ENCODE results near the gene ENAH. TPM values are rescaled to one million over a fixed set of nuclear protein-coding genes. Genes with fewer than 3 reads are reported as not detected.
"Not testable (repeated sequence)": the region's sequence is repeated elsewhere in the genome, so short reads cannot be mapped to it uniquely, and the experiment has no call there.

The ENAH gene
- total RNA-seq, 2 experiments from 2014 or later: not detected

DNA sequence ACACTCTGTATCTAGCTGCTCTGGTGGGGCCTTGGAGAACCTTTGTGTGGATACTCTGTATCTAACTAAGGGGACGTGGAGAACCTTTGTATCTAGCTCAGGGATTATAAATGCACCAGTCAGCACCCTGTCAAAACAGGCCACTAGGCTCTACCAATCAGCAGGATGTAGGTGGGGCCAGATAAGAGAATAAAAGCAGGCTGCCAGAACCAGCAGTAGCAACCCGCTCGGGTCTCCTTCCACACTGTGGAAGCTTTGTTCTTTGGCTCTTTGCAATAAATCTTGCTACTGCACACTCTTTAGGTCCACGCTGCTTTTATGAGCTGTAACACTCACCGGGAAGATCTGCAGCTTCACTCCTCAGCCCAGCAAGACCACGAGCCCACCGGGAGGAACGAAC lies 179.7 kb downstream of the ENAH start:
- not testable (repeated sequence) for H3K9me3 Mint-ChIP-seq; H3K27me3 Mint-ChIP-seq; H3K36me3 Mint-ChIP-seq; ATAC-seq (ENCODE audit: low read depth); DNase-seq
- H3K4me3 Mint-ChIP-seq: peak overlapping the region; percentile 47
- POLR2A ChIA-PET: interaction anchor here (0.8 to 1.4 kb wide), 5 partner anchors 45 to 589 kb away, joined by 3 to 5 read pairs (median 4); partner anchors contain the start of genes H3-3A, SRP9 and TMEM63A
- peaks cover 42% of the 10 kb centered on the region for H3K4me1 Mint-ChIP-seq
- H3K27ac Mint-ChIP-seq: peak overlapping the region; percentile 75

DNA sequence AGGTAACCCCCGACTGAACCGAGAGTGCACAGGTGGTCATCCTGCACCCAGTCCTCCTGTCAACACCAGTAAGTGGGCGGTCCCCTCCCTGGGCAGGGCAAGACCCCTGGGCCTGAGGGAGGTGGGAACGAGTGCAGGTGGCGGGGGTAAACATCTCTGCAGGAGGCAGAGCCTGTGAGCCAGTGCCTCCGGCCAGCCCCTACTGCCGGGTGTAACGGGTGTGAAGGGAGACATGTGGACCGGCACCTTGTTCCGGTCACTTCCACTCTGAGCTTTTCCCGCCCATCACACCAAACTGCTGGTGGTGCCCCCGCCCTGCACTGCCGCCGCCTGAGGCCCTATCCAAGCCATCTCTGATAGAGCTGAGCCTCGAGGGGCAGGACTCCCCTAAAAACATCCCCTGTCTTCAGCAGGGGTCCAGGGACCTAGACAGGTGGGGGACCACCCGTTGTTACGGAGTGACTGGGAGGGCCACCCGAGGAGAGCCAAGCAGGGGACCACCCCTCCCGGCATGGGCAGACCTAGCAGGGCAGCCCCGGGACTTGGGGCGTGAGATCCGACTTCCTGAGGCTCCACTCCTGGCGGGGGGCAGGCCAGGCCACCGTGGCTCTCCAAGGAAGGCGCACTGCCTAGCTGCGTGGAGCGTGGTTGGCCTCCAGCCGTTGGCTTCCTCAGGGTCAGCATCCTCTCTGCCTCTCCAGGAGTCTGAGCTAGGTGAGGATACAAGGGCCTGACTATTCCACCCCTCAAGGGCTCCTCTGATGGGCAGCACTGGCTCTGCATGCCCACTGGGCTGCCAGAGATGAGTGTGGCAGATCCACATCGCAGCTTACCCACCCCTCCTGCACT lies 181.2 kb downstream of the ENAH start:
- Mint-ChIP-seq H3K4me3 (no peak overlapping the region), H3K36me3 (no peaks in the 10 kb centered on the region), H3K27me3 (no peaks in the 10 kb centered on the region), H3K27ac (no peak overlapping the region), H3K4me1 (peaks cover 31% of the 10 kb centered on the region), H3K9me3 (peaks cover 1% of the 10 kb centered on the region)
- DNase-seq: no peak
- no peak for ATAC-seq (ENCODE audit: low read depth)
- POLR2A ChIA-PET: interaction anchor here (0.6 to 12.2 kb wide), 3 partner anchors 26 to 452 kb away, joined by 3 to 226 read pairs (median 6); partner anchors contain the start of gene PYCR2

GRCh38 chr1:225471109-225471452 lies 181.8 kb downstream of the ENAH start:
- DNase-seq (no peak), ATAC-seq (ENCODE audit: low read depth) (no peak)
- Mint-ChIP-seq H3K4me1 (peaks cover 30% of the 10 kb centered on the region), H3K27ac (no peak overlapping the region), H3K4me3 (no peak overlapping the region), H3K36me3 (no peaks in the 10 kb centered on the region), H3K9me3 (peaks cover 1% of the 10 kb centered on the region), H3K27me3 (no peaks in the 10 kb centered on the region)
- POLR2A ChIA-PET: interaction anchor here (12.2 kb wide), 1 partner anchor 25 kb away, joined by 226 read pairs; no protein-coding TSS in a partner anchor

GRCh38 chr1:225470211-225471108 lies 182.5 kb downstream of the ENAH start:
- ATAC-seq (ENCODE audit: low read depth) (no peak), DNase-seq (no peak)
- Mint-ChIP-seq H3K27ac (no peak overlapping the region), H3K4me1 (peaks cover 30% of the 10 kb centered on the region), H3K27me3 (no peaks in the 10 kb centered on the region), H3K9me3 (peaks cover 1% of the 10 kb centered on the region), H3K36me3 (no peaks in the 10 kb centered on the region), H3K4me3 (no peak overlapping the region)
- POLR2A ChIA-PET: interaction anchor here (12.2 kb wide), 1 partner anchor 25 kb away, joined by 226 read pairs; no protein-coding TSS in a partner anchor

DNA sequence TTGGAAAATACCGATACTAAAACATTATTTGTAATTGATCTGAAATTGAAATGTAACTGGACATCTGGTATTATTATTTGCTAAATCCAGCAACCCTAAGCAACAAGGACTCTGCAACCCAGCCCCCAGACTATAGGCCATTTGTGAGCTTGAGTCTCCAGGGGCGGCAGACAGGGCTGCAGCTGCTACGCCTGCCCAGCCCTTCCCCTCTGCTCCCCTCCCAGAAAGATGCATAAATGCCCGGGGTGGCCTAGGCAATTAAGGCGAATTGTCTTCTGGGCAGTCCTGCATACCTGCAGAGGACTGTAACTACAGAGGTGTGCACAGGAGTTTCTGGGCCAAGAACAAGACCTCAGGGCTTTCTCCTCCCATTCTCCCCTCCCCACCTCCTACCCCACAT lies 183.9 kb downstream of the ENAH start:
- H3K4me3 Mint-ChIP-seq: peak overlapping the region; percentile 92
- H3K27ac Mint-ChIP-seq: peak overlapping the region; percentile 97
- no peaks in the 10 kb centered on the region for H3K36me3 Mint-ChIP-seq
- H3K9me3 Mint-ChIP-seq: peaks cover 1% of the 10 kb centered on the region
- H3K27me3 Mint-ChIP-seq: no peaks in the 10 kb centered on the region
- ATAC-seq (ENCODE audit: low read depth): no peak
- DNase-seq: no peak
- peaks cover 29% of the 10 kb centered on the region for H3K4me1 Mint-ChIP-seq
- POLR2A ChIA-PET: interaction anchor here (0.9 to 12.2 kb wide), 12 partner anchors 9 to 594 kb away, joined by 3 to 226 read pairs (median 14); partner anchors contain the start of genes H3-3A, LBR, PYCR2 and SRP9

DNA sequence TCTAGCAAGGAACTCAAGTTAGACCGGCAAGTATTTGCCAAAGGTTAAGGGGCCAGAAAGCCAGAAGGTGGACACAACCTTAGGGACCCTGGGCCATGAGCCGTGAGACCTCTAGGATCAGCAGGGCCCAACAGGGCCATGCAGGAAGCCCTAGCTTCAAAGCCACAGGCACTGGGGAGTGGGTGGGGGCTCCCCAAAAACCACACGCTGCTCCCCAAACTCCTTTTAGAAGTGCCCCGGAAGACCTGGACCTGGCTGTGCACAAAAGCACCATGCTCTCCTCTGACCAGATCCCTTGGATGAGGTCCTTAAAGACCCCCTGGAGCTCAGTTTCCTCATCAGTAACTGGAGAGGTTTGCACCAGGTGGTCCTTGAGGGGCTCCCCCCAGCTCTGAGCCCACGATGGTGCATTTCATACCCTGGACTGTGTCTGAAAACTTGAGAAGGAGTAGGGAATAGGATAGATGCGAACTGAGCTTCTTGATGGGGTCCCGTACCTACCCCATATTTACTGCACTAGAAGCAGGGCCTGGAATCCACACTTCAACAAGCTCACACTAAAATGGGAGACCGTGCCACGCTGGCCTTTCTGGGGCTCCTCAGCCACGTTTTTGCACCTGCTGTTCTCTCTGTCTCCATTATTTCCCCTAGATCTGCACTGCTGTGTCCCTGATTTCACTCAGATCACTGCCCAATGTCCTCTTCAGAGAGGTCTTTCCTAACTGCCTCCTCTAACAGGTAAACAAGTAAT lies 184.5 kb downstream of the ENAH start:
- POLR2A ChIA-PET: interaction anchor here (0.8 to 12.2 kb wide), 22 partner anchors 8 to 594 kb away, joined by 3 to 226 read pairs (median 10); partner anchors contain the start of genes H3-3A, LBR, PYCR2 and SDE2
- Mint-ChIP-seq H3K36me3 (no peaks in the 10 kb centered on the region), H3K27me3 (no peaks in the 10 kb centered on the region), H3K9me3 (peaks cover 1% of the 10 kb centered on the region), H3K4me1 (peaks cover 29% of the 10 kb centered on the region), H3K4me3 (peak overlapping the region; percentile 92), H3K27ac (peak overlapping the region; percentile 97)
- ATAC-seq (ENCODE audit: low read depth) (peak; percentile 13), DNase-seq (no peak)

DNA sequence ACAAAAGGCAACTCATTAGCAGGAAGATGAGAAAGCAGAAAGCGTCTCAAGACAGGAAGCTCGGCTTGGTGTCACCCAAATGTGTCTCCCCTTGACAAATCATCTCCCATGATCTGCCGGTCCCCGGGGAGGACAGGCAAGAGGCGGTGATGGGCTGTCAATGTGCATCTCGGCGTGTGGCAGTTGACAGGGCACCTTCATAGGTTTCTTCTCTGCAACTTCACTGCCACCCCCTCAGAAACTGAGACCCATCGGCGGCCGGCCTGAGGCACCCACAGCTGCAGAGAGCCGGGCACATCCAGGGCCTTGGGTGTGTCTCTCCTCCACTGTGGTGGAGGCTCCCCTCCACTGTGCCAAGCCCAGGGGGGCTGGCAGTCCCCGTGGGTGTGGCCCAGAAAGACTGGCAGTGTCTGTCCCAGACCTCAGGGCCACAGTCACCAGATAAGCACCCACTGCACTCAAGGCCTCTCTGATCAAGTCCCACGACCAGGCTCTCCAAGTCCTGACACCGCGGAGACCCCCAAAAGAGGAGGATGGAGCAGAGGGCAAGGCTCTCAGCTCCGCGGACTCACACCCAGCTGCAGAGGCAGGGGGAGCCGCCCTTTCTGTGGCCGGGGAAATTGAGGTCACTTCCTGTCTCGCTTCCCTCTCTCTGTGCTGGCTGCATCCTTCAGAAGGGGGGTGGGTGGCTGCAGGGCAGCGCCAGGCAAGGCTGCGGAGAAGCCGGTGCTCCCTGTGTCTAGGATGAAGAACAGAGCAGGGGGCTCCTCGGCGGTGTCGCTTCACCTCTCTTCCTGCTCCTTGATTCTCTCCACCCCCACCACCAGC lies 185.5 kb downstream of the ENAH start:
- Mint-ChIP-seq H3K9me3 (no peaks in the 10 kb centered on the region), H3K36me3 (no peaks in the 10 kb centered on the region), H3K27me3 (no peaks in the 10 kb centered on the region), H3K4me3 (peak overlapping the region; percentile 92), H3K4me1 (peaks cover 24% of the 10 kb centered on the region), H3K27ac (peak overlapping the region; percentile 97)
- DNase-seq: peak; percentile 84
- POLR2A ChIA-PET: interaction anchor here (0.6 to 12.2 kb wide), 24 partner anchors 9 to 595 kb away, joined by 3 to 226 read pairs (median 8); partner anchors contain the start of genes H3-3A, LBR, PYCR2 and SDE2
- peak; percentile 87 for ATAC-seq (ENCODE audit: low read depth)

- Mint-ChIP-seq H3K4me1 (peaks cover 24% of the 10 kb centered on the region), H3K9me3 (no peaks in the 10 kb centered on the region), H3K36me3 (no peaks in the 10 kb centered on the region), H3K27me3 (no peaks in the 10 kb centered on the region), H3K27ac (peak overlapping the region; percentile 97), H3K4me3 (peak overlapping the region; percentile 92)
- no peak for ATAC-seq (ENCODE audit: low read depth)
- POLR2A ChIA-PET: interaction anchor here (0.9 to 12.2 kb wide), 14 partner anchors 9 to 596 kb away, joined by 3 to 226 read pairs (median 16); partner anchors contain the start of genes H3-3A, LBR, PYCR2 and SDE2
- DNase-seq: no peak
Observed at GRCh38 chr1:225466848-225467192, 186.1 kb downstream of the ENAH start.

GRCh38 chr1:225465793-225466517 lies 187.0 kb downstream of the ENAH start:
- no peaks in the 10 kb centered on the region for H3K9me3 Mint-ChIP-seq
- POLR2A ChIA-PET: interaction anchor here (2.2 to 12.2 kb wide), 2 partner anchors 20 to 38 kb away, joined by 10 to 226 read pairs; partner anchors contain the start of gene LBR
- peak overlapping the region; percentile 80 for H3K27ac Mint-ChIP-seq
- no peaks in the 10 kb centered on the region for H3K36me3 Mint-ChIP-seq
- peaks cover 27% of the 10 kb centered on the region for H3K4me1 Mint-ChIP-seq
- H3K27me3 Mint-ChIP-seq: no peaks in the 10 kb centered on the region
- no peak overlapping the region for H3K4me3 Mint-ChIP-seq
- DNase-seq (peak; percentile 15), ATAC-seq (ENCODE audit: low read depth) (no peak)

DNA sequence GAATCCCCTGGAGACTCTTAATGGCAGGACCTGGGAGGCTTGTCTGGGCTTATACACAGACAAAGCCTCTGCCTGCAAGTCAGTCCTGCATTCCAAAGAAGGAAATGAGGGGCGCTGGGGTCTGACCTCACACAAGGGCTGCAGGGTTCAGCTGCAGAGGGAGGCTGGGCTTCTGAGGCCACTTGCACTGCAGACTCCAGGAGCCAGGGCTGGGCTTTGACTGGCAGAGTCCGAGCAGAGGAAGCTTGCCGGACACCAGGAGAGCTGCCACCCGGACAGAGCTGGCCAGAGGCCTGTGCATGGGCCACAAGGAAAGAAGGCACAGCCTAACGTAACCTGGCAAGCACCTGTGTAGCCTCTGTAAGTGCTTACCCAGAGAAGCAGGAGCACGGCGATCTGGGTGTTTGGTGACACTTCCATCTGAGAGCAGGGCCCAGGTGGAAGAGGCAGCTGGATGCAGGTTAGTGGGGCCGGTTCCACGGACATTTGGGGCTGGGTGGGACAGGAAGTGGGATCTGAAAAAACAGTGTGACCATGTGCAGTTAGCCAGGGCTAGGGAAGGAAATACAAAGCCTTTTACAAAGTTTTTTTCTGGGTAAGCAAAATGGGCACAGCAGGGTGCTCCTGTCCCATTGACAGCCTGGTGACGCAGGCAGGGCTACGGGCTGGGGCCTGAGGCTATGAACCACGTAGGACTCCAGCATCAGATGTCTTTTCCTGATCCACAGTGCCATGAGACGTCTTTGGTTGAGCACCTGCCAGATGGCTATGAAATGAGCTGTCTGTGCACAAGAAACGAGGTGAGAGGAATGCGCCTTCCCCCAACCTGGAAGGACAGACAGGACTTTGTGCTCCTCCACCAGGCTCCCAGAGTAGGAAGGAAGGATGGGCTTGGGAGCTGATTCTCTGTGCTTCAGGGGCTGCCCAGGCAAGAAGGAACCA lies 187.8 kb downstream of the ENAH start:
- peaks cover 33% of the 10 kb centered on the region for H3K4me1 Mint-ChIP-seq
- POLR2A ChIA-PET: interaction anchor here (2.2 to 12.2 kb wide), 2 partner anchors 19 to 37 kb away, joined by 10 to 226 read pairs; partner anchors contain the start of gene LBR
- ATAC-seq (ENCODE audit: low read depth) (no peak), DNase-seq (no peak)
- peak overlapping the region; percentile 80 for H3K27ac Mint-ChIP-seq
- no peaks in the 10 kb centered on the region for H3K9me3 Mint-ChIP-seq
- no peaks in the 10 kb centered on the region for H3K27me3 Mint-ChIP-seq
- peak overlapping the region; percentile 25 for H3K4me3 Mint-ChIP-seq
- no peaks in the 10 kb centered on the region for H3K36me3 Mint-ChIP-seq

Data from activated naive CD8-positive, alpha-beta T cell treated with anti-CD3 and anti-CD28 coated beads, Interleukin-2, amount 10 ng/mL, durations not matched to agents 7 days and 5 days (primary cell).